GM21529 (cell line): ENCODE results near the gene SERBP1.
"Not testable (repeated sequence)": the region's sequence is repeated elsewhere in the genome, so short reads cannot be mapped to it uniquely, and the experiment has no call there.

ENCODE experiments used
- ATAC-seq: cut with Tn5 transposase; IDR thresholded peaks from one replicate; pipeline ENCODE4 v1.9.1; 2021; ENCODE audit not compliant: unreplicated experiment

The SERBP1 gene

DNA sequence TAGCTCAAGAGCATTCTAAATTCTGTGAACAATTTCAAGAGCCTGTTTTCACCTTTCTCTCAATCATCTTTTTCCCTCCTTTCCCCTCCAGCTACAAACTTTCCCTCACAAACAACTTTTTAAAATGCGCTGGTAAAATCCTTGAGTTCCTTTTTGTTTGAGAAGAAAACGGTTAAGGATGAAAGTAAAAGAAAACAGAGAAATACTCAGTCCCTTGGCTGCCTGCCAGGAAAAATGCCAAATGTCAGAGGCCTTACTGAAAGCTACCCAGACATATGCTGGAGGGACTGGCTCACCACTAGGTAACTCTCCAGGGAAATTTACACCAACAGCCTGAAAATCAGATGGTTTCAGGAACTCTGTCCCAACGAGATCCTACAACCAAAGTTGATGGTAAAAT is 11.0 kb upstream of the SERBP1 start:
- no peak for ATAC-seq

DNA sequence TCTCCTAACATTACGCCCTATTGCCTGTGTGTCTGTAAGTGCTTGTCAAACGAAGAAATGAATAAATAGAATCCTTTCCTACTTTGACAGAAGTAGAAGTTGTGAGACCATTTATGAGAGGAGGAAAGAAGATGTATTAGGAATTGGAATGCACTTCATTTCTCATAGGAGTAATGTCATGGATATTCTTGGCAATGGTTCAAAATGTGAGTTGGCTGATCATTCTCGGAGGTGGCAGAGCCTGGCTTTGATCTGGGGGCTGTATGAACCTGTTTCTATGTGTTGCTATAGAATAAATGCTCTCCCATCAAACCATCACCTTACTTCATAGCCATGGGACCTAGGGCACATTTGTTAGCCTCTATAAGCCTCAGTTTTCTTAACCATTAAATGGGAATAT is 10.1 kb upstream of the SERBP1 start:
- no peak for ATAC-seq

DNA sequence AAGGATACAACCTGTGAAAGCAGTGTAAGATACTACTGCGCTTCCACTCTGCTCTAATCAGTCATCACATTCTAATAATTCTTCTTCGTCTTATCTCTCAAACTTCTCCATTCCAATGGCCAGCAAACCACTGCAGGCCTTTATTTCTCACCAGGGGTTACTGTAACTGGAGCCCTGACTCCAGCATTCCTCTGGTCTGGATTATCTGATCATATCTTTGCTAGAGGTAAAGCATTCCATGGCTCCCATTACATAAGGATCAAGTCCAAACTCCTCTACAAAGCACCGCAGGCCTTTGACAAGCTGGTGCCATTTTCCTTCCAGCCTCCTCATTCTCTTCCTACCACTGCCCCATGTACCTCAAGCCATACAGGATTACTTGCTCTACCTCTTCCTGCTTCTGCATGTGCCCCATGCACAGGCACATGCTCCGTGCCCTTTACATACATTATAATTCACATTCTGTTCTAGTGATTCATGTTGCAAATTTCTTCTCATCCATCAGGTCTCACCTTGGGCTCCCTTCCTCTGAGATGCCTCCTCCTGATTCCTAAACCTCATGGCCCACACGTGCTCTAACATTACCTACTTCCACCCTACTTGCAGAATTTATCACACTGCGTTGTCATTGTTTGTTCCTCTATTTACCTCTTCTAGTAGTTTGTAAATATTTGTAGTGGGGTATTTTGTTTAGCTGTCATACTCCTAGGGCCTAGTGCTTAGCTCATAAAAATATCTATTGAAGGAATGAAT is 9.3 kb upstream of the SERBP1 start:
- no peak for ATAC-seq

DNA sequence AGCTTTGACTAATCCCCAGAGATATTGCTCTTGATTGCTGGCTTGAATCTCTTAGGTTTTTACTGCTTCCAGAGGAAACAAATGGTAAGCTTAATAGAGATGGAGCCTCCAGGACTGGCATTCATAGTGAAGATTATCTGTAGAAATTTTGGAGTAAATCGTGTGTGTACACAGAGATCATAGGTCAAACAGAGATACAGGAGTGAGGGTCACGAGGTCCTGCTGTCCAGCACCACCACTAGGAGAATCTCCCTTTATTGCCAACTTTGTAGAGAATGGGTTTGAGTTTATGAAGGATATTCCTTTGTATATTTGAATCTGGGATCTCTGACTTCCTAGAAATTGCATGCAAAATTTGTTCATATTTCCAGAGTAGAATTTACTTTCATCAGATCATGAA is 7.8 kb upstream of the SERBP1 start:
- ATAC-seq = no peak

DNA sequence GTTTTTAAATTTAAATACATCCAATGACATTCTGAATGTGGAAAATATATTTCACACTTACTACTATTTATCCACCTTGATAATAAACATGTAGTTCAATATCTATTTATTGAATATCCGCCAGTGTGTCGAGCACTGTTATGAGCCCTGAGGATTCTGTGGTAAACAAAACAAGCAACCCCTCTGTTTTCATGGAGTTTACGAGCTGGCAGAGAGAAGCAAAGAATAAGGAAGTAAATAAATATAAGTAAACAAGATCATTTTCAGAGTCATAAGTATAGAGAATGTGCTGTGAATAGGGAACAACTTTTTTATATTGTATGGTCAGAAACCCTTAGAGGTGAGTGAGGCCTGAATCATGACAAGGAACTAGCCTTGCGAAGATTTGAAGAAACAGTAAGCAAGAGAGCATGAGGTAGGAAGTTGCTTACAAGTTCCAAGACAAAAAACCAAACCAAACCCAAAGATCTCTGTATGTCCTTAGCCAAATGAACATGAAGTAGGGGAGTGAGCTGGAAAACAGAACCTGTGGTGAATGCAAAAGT is 6.4 kb upstream of the SERBP1 start:
- no peak for ATAC-seq

DNA sequence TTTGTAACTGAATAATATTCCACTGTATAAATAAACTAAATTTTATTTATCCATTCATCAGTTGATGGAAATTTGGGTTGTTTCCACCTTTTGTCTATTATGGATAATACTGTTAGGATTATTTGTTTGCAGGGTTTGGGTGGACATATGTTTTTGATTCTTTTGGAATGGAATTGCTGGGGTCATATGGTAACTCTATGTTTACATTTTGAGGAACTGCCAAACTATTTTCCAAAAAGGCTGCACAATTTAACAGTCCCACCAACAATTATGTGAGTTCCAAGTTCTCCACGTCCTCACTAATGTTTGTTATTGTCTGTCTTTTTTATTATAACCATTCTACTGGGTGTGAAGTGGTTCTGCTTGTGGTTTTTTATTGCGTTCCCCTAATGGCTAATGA is 4.3 kb upstream of the SERBP1 start:
- no peak for ATAC-seq

DNA sequence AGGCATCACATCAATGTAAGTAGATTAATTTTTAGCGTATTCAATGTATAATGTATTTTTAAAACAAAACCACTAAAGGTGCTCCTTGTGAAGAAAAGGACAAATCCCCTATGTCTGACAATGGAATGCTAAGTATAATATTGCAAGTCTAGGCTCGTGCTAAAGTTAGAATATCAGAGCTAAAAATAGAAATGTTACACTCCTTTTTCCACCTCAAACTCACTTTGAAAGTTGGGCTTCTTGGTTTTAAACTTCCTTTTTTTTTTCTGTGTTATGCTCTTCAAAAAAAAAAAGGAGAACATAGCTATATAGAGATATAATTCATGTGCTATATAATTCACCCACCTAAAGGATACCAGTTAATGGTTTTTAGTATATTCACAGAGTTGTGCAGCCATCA is 3.6 kb upstream of the SERBP1 start:
- ATAC-seq = no peak

DNA sequence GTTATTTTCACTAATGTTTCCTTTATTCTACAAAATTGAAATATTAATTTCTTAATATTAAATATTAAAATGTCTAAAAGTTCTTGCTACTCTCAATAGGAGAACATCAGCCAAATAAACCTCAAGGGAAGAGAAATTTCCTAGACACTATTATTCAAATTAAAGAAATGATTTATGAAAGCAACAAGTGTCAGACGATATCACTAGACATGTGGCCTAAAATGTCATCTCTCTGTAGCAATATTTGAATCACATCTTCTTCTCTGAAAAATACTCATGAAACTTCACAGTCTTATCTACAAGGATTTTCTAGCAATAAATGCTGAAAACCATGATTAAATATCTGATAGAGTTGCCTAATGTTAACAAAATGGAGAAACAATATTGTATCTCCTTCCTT is 2.5 kb upstream of the SERBP1 start:
- no peak for ATAC-seq

DNA sequence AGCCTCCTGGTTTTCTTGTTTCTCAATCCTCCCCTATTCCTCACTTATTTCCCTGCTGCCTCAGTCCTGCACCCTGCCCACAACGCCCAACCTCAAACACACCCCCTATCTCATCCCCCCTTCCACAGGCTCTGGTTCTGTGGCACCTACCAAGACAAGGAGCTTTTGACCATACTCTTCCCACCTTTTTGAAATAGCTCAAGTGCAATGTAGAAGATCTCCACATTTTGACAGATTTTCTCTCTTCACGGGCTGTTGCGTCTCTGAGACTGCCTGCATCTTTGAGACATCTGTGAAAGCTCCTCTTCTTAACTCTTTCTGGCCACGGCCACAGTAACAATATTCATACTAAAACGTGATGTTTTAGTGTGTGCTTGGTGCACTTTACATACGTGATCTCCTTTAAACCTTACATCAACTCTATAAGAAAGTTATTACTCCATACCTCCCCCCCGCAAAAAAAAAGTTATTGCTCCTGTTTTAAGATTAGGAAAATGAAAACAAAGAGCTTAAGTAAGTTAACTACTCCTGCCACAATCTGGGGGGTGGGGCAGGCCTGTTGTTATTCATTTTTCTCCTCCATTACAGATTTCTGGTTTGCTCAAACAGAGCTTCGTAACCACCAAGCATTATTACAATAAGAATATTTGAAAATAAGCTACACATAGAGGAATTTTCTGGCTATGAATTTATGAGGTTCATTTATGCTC is 1.8 kb upstream of the SERBP1 start:
- ATAC-seq = no peak

DNA sequence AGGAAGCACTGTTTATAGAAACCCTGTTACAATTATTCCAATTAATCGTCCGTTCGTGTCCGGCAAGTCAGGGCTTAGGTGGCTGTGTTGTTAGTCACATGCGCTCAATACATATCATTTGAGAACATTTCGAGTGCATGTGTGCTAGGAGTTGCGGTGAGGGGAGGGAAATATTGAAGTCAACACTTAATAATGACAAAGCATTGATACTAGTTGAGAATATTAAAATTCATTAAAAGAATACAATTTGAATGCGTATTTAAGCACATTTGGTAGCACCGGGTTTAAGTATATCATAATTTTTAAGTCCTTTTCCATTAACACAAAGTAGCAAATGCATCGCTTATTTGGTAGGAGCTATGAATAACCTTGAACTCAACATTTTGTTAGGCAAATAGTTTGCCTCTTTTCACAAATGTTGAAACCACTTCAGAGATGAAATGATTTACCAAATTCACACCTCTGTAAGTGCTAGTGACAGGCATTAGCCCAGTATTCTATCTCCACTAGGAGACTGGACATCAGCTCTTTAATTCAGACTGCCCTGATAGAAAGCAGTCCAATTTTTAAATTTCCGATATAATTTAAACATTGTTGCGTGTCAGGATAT is 1.1 kb upstream of the SERBP1 start:
- ATAC-seq = no peak

DNA sequence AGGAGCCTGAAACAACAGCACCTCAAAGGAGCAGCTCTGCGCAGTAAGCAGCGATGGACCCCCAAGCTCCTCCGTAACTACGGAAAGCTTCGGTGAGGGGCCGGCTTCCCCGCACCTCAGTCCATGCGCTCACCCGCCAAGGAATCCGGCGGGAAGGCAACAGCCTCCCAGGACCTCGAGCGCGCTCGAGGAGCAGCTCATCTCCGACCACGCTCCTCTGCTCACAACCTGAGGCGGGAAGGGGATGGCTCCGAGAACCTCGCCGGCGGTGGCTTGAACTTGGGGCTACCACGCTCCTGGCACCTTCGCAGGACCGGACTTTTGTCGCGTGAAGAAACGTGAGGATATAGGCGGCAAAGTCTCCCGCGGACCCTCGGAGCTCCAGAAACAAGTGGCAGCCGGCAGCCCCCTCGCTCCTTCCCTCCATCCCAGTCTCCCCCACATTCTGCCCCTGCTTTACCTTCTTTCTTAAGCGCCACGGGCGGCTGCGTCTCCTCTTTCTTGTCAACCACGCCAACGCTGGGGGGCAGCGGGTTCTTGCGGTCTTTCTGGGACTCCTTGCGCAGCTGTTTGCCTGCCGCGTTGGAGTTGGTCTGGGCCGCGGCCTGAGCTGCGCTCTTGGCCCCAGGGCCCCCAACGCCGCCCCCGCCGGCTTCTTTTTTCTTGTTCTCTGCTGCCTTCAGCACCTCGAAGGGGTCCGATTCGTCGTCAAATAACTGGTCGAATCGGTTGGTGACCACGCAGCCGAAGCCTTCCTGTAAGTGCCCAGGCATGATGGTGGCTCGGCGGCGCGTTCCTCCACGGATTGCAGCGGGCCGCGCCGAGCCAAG is 459 bp downstream of the SERBP1 start:
- peak; percentile 1 for ATAC-seq

DNA sequence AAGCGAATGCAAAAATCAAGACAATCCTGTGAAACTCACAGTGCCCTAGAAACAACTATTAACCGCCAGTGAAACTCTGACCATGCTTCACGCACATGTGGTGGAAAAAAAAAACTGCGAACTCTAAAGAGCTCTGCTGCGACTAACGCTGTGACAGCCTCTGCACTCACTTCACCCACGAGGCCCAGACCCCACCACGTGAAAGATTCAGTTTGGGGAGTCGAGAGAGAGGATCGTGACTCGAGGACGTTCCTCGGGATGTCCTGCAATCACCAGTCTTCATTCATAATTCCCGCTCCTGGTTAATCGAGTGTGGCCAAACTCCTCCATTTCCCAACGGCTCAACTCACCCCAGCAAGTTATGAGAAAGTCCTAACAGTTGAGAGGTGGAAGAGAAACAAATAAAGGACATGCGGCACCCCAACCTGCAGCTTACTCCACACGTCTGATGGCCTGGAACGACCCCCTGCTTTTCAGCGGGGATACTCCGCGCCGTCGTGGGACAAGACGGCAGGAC is 1.1 kb downstream of the SERBP1 start:
- ATAC-seq = no peak

DNA sequence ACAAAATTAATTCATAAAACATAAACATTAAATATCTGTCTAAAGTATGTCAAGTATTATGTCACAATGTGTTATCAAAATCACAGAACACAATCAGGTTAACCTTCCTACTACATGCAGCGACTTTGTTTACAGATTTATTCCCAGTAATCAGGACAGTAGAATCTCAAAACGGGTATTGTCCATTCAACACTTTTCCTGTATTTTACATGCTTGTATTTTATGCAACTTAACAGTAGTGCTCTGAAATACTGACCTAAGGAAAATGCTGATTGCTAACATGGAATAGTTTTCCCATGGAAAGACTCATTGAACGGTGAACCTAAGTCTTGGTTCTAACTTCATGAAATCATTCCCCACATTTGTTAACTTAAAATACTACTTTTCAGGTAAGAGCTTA is 2.3 kb downstream of the SERBP1 start:
- ATAC-seq = no peak

DNA sequence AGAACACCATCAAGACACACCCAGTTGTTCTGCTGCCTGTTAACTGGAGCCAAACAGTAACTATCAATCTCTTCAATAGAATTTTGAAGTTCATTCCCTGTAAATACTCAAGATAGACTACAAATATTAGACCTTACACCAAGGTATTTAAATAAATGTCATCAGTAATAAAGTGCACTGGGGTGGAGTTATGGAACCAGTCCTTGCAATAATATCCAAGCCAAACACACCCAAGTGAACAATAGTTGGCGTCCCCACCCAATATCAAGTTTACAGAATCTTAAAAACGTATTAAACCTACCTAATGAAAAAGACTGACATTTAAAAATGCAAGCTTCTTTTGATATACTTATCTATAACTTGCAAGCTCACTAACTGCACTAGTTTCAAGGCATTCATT is 2.7 kb downstream of the SERBP1 start:
- ATAC-seq = no peak

DNA sequence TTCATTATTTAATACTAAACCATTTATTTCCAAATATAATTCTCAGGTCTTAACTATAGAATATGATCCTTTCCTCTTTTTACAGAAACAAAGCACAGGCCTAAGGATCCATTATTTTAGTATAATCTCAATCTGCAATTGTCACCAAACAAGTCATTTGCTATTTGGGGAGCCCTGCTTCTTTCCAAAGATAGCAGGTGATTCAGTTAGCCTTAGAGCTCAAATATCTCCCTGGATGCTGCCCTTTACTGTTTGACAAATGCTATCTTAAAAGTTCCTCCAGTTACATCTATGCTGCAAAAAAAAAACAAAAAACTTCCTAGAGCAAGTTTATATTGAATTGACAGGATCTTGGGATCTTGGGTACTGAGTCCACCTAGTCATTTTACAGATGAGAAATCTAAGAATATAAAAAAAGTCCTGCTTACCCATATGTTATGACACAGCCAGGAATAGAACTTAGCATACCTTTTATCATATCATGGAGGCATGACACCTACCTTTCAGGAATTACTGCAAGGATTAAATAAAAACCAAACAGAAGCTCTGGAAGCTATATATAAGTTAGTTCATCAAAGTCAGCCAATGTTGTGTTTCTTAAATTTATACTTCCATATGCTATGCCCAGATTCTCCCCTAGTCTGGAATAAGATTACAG is 9.2 kb downstream of the SERBP1 start:
- no peak for ATAC-seq

DNA sequence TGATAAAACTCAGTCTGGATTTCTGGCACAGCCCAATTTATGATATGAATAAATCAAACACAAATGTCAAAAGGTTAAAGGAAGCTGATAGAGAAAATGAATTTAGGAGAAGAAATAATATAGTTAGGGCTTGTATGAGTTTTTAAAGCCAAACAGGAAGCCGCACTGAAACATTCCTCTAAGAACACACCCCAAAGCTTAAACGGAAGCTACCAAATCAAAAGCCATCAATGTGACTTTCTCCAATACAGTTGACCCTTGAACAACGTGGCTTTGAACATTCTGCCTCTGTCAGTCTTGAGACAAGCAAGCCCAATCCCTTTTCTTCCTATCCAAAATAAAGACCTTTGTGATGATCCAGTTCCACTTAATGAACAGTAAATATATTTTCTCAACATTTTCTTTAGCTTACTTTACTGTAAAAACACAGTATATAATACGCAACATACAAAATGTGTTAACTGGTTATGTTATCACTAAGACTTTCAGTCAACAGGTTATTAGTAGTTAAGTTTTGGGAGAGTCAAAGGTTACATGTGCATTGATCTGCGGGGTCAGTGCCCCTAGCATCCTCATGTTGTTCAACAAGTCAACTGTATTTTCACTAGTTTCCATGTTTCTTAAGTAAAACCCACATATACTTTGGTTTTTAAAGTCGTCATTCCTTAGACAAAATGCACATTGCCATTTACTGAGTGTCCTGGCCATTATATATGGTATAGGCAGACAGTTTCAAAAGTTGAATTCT is 11.2 kb downstream of the SERBP1 start:
- ATAC-seq = no peak

DNA sequence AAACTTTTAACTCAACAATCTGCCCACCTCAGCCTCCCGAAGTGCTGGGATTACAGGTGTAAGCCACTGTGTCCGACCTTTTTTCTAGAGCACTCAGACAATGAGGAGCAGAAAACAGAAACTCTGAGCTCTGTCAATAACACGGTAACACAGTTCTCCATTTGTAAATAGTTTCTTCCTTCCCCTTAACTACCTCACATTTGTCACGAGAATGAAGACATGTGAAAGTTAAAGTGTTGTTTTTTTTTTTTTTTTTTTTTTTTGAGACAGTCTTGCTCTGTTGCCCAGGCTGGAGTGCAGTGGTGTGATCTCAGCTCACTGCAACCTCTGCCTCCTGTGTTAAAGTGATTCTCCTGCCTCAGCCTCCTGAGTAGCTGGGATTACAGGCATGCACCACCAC is 12.5 kb downstream of the SERBP1 start:
- not testable (repeated sequence) for ATAC-seq

DNA sequence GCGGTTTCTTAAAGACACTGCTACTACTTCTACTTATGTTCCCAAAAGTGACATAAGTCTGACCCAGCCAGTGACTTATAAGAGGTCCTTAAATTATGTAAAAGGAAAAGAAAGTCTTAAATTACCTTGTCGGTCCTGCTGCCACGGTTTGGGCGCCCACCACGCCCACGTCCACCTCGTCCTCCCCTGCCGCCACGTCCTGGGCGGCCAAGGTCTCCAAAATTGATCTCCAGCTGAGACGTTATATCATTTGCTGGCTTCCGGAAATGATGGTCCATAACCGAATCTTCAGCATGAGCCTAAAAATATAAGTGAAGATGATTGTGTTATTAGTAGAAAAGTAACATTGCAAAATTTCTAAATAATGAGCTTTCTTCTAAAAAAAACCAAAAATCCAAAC is 15.2 kb downstream of the SERBP1 start:
- ATAC-seq = no peak

DNA sequence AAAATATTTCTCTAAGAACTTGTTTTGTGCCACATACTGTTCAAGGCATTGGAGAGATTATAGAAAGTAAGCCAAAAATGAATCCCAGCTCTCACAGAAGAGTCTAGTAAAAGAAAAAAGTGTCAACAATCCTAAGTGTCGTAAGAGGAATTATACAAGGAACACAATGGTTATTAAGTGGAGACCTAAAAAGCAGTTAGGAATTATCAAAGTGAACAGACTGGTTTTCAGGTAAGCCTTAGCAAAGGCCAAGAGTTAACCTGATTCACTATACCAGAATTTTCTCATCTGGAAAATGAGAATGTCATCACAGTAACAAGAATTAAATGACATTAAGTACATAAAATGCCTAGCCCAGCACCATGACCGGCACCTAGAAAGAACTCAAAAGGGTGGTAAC is 15.6 kb downstream of the SERBP1 start:
- ATAC-seq = no peak

DNA sequence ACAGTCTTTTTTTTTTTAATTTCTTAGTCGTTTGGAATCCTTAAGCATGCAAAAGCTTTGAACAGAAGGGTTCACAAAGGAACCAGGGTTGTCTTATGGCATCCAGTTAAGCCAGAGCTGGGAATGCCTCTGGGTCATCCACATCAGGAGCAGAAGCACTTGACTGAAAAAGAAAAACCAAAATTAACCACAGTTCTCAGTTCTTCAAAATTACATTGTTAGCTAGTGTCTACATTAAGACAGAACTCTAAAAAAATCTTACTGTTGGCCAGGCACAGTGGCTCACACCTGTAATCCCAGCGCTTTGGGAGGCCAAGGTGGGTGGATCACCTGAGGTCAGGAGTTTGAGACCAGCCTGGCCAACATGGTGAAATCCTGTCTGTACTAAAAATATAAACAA is 17.1 kb downstream of the SERBP1 start:
- not testable (repeated sequence) for ATAC-seq
